Measurements from ENCODE around the gene TMEM205.

DNA sequence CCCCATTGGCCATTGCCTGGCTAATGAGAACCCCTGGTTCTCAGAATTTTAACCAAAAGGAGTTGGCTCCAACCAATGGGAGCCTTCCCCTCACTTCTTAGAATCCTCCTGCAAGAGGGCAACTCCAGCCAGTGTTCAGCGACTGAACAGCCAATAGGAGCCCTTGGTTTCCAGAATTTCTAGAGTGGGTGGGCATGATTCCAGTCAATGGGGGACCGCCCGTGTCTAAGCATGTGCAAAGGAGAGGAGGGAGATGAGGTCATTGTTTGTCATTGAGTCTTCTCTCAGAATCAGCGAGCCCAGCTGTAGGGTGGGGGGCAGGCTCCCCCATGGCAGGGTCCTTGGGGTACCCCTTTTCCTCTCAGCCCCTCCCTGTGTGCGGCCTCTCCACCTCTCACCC, 18.9 kb upstream of the TMEM205 start:
- TF ChIP-seq CTCF (IDR thresholded peaks at IDR 0.05; ENCODE audit: insufficient read depth, low read depth, low read length) (no peak), EZH2 (IDR thresholded peaks at IDR 0.05; ENCODE audit: insufficient read depth, low read length) (no peak)

Measured in astrocyte (in vitro differentiated cells and primary cell).